Stimulated activated naive B cell treated with anti-CD40 and anti-IgM and Interleukin-4, amounts not matched to agents 10 μg/mL and 1 μg/mL and 100 μg/mL, for 72 hours (primary cell): ENCODE measurements around the gene MTF1.

ENCODE experiments used
- ATAC-seq, 2 donors: fragments of 150-1000 bp; cut with Tn5 transposase; replicated peaks; 2 replicates each; pipeline ENCODE4 v1.10.0; 2021; ENCODE audit warnings: moderate library complexity in 1 of 2
- DNase-seq: peaks from one replicate; pipeline ENCODE4 v3.0.0; 2021
- H3K27ac Mint-ChIP-seq: one replicate; pipeline ENCODE4 v1.8.0; 2022; ENCODE audit warnings: mild to moderate bottlenecking, mixed read lengths
- H3K27me3 Mint-ChIP-seq, 2 donors: one replicate each; pipeline ENCODE4 v1.8.0; 2022; ENCODE audit warnings: mixed read lengths in 2 of 2
- H3K36me3 Mint-ChIP-seq, 2 donors: one replicate each; pipeline ENCODE4 v1.8.0; 2022; ENCODE audit warnings: mixed read lengths in 2 of 2, mild to moderate bottlenecking in 1 of 2
- H3K4me1 Mint-ChIP-seq, 2 donors: one replicate each; pipeline ENCODE4 v1.8.0; 2022; ENCODE audit warnings: mixed read lengths in 2 of 2, mild to moderate bottlenecking in 1 of 2
- H3K4me3 Mint-ChIP-seq, 2 donors: one replicate each; pipeline ENCODE4 v1.8.0; 2022; ENCODE audit warnings: mild to moderate bottlenecking in 2 of 2, mixed read lengths in 2 of 2, moderate library complexity in 1 of 2
- H3K9me3 Mint-ChIP-seq, 2 donors: one replicate each; pipeline ENCODE4 v1.8.0; 2022; ENCODE audit warnings: mixed read lengths in 2 of 2, mild to moderate bottlenecking in 1 of 2

Gene MTF1

GRCh38 chr1:37858931-37859506 is 373 bp downstream of the MTF1 start:
- Mint-ChIP-seq H3K27ac (peak overlapping the region; percentile 99), H3K4me1 (peaks cover 15 to 39% of the 10 kb centered on the region in 2 donors), H3K9me3 (no peaks in the 10 kb centered on the region), H3K36me3 (peaks cover 15 to 36% of the 10 kb centered on the region in 2 donors), H3K27me3 (no peaks in the 10 kb centered on the region), H3K4me3 (peak overlapping the region; percentile 97 to 99)
- DNase-seq (no peak), ATAC-seq (peak in 1 of 2 donors; percentile 4)

GRCh38 chr1:37854406-37854805 is 5.0 kb downstream of the MTF1 start:
- Mint-ChIP-seq H3K4me1 (peaks cover 20 to 31% of the 10 kb centered on the region in 2 donors), H3K4me3 (no peak overlapping the region), H3K36me3 (peaks cover 20 to 28% of the 10 kb centered on the region in 2 donors), H3K27ac (no peak overlapping the region), H3K27me3 (no peaks in the 10 kb centered on the region), H3K9me3 (no peaks in the 10 kb centered on the region)
- no peak for ATAC-seq
- DNase-seq: no peak

GRCh38 chr1:37853157-37853556 is 6.2 kb downstream of the MTF1 start:
- no peak for DNase-seq
- Mint-ChIP-seq H3K36me3 (peaks cover 21 to 28% of the 10 kb centered on the region in 2 donors), H3K4me1 (peaks cover 21 to 24% of the 10 kb centered on the region in 2 donors), H3K9me3 (no peaks in the 10 kb centered on the region), H3K27me3 (no peaks in the 10 kb centered on the region), H3K27ac (peak overlapping the region; percentile 81), H3K4me3 (peak overlapping the region; percentile 15 to 36)
- ATAC-seq: no peak

GRCh38 chr1:37851782-37852210 is 7.6 kb downstream of the MTF1 start:
- H3K9me3 Mint-ChIP-seq: no peaks in the 10 kb centered on the region
- DNase-seq (no peak), ATAC-seq (peak; percentile 84 to 86)
- no peaks in the 10 kb centered on the region for H3K27me3 Mint-ChIP-seq
- no peak overlapping the region for H3K27ac Mint-ChIP-seq
- peaks cover 16 to 22% of the 10 kb centered on the region in 2 donors for H3K36me3 Mint-ChIP-seq
- H3K4me1 Mint-ChIP-seq: peaks cover 20 to 23% of the 10 kb centered on the region in 2 donors
- H3K4me3 Mint-ChIP-seq: no peak overlapping the region

- H3K4me1 Mint-ChIP-seq: peaks cover 23 to 28% of the 10 kb centered on the region in 2 donors
- no peak for ATAC-seq
These were observed 8.1 kb downstream of the MTF1 start for GRCh38 chr1:37851262-37851661.

GRCh38 chr1:37850352-37850955 is 8.9 kb downstream of the MTF1 start:
- H3K4me1 Mint-ChIP-seq: peaks cover 23 to 29% of the 10 kb centered on the region in 2 donors
- no peaks in the 10 kb centered on the region for H3K27me3 Mint-ChIP-seq
- DNase-seq (no peak), ATAC-seq (no peak)
- peaks cover 16 to 22% of the 10 kb centered on the region in 2 donors for H3K36me3 Mint-ChIP-seq
- H3K4me3 Mint-ChIP-seq: no peak overlapping the region
- no peaks in the 10 kb centered on the region for H3K9me3 Mint-ChIP-seq
- no peak overlapping the region for H3K27ac Mint-ChIP-seq

More at GRCh38 chr1:37851262-37851661, 8.1 kb downstream of the MTF1 start:
- H3K9me3 Mint-ChIP-seq: no peaks in the 10 kb centered on the region
- peaks cover 16 to 22% of the 10 kb centered on the region in 2 donors for H3K36me3 Mint-ChIP-seq
- no peaks in the 10 kb centered on the region for H3K27me3 Mint-ChIP-seq
- DNase-seq: no peak
- H3K27ac Mint-ChIP-seq: no peak overlapping the region
- H3K4me3 Mint-ChIP-seq: no peak overlapping the region

GRCh38 chr1:37849480-37849879 is 9.9 kb downstream of the MTF1 start:
- Mint-ChIP-seq H3K4me1 (peaks cover 27 to 29% of the 10 kb centered on the region in 2 donors), H3K27ac (no peak overlapping the region)
- DNase-seq: no peak

GRCh38 chr1:37846647-37847339 is 12.6 kb downstream of the MTF1 start:
- peak; percentile 33 to 44 for ATAC-seq
- DNase-seq: no peak
- H3K4me3 Mint-ChIP-seq: peak overlapping the region; percentile 71 to 74
- H3K9me3 Mint-ChIP-seq: no peaks in the 10 kb centered on the region
- no peaks in the 10 kb centered on the region for H3K27me3 Mint-ChIP-seq
- peak overlapping the region; percentile 60 for H3K27ac Mint-ChIP-seq
- H3K36me3 Mint-ChIP-seq: peaks cover 24 to 28% of the 10 kb centered on the region in 2 donors
- peaks cover 25 to 46% of the 10 kb centered on the region in 2 donors for H3K4me1 Mint-ChIP-seq

More at GRCh38 chr1:37849480-37849879, 9.9 kb downstream of the MTF1 start:
- H3K27me3 Mint-ChIP-seq: no peaks in the 10 kb centered on the region
- no peak overlapping the region for H3K4me3 Mint-ChIP-seq
- no peaks in the 10 kb centered on the region for H3K9me3 Mint-ChIP-seq
- no peak for ATAC-seq
- H3K36me3 Mint-ChIP-seq: peaks cover 22 to 24% of the 10 kb centered on the region in 2 donors

- Mint-ChIP-seq H3K4me1 (peaks cover 26 to 49% of the 10 kb centered on the region in 2 donors), H3K4me3 (no peak overlapping the region), H3K36me3 (peaks cover 28 to 34% of the 10 kb centered on the region in 2 donors), H3K27ac (no peak overlapping the region), H3K27me3 (no peaks in the 10 kb centered on the region), H3K9me3 (no peaks in the 10 kb centered on the region)
- ATAC-seq (no peak), DNase-seq (no peak)
These were observed 13.6 kb downstream of the MTF1 start for GRCh38 chr1:37845786-37846185.

GRCh38 chr1:37845049-37845646 is 14.2 kb downstream of the MTF1 start:
- ATAC-seq: no peak
- Mint-ChIP-seq H3K36me3 (peaks cover 28 to 38% of the 10 kb centered on the region in 2 donors), H3K27me3 (no peaks in the 10 kb centered on the region), H3K4me1 (peaks cover 26 to 49% of the 10 kb centered on the region in 2 donors), H3K27ac (peak overlapping the region; percentile 85), H3K4me3 (no peak overlapping the region), H3K9me3 (no peaks in the 10 kb centered on the region)
- DNase-seq: no peak

GRCh38 chr1:37844536-37844935 is 14.9 kb downstream of the MTF1 start:
- H3K4me1 Mint-ChIP-seq: peaks cover 26 to 49% of the 10 kb centered on the region in 2 donors
- no peak for DNase-seq
- H3K27ac Mint-ChIP-seq: no peak overlapping the region
- no peaks in the 10 kb centered on the region for H3K27me3 Mint-ChIP-seq
- peaks cover 34 to 43% of the 10 kb centered on the region in 2 donors for H3K36me3 Mint-ChIP-seq
- ATAC-seq: no peak
- no peaks in the 10 kb centered on the region for H3K9me3 Mint-ChIP-seq
- H3K4me3 Mint-ChIP-seq: no peak overlapping the region

GRCh38 chr1:37841652-37842051 is 17.7 kb downstream of the MTF1 start:
- Mint-ChIP-seq H3K27me3 (no peaks in the 10 kb centered on the region), H3K4me3 (no peak overlapping the region), H3K4me1 (peaks cover 19 to 38% of the 10 kb centered on the region in 2 donors), H3K27ac (no peak overlapping the region), H3K9me3 (no peaks in the 10 kb centered on the region), H3K36me3 (peaks cover 37 to 57% of the 10 kb centered on the region in 2 donors)
- no peak for DNase-seq
- no peak for ATAC-seq

- H3K27ac Mint-ChIP-seq: no peak overlapping the region
- H3K4me3 Mint-ChIP-seq: no peak overlapping the region
- H3K36me3 Mint-ChIP-seq: peaks cover 40 to 57% of the 10 kb centered on the region in 2 donors
- H3K4me1 Mint-ChIP-seq: peaks cover 16 to 33% of the 10 kb centered on the region in 2 donors
- H3K9me3 Mint-ChIP-seq: no peaks in the 10 kb centered on the region
- H3K27me3 Mint-ChIP-seq: no peaks in the 10 kb centered on the region
- ATAC-seq (no peak), DNase-seq (no peak)
These were observed 18.7 kb downstream of the MTF1 start for GRCh38 chr1:37840711-37841110.

- Mint-ChIP-seq H3K4me1 (peaks cover 12 to 25% of the 10 kb centered on the region in 2 donors), H3K9me3 (no peaks in the 10 kb centered on the region), H3K27me3 (no peaks in the 10 kb centered on the region), H3K36me3 (peaks cover 41 to 54% of the 10 kb centered on the region in 2 donors), H3K4me3 (no peak overlapping the region), H3K27ac (no peak overlapping the region)
- DNase-seq: no peak
- ATAC-seq: no peak
These were observed 19.7 kb downstream of the MTF1 start for GRCh38 chr1:37839676-37840075.
